ENCODE measurements around the gene KCNH4.
"Not testable (repeated sequence)": the region's sequence is repeated elsewhere in the genome, so short reads cannot be mapped to it uniquely, and the experiment has no call there.

Gene KCNH4

DNA sequence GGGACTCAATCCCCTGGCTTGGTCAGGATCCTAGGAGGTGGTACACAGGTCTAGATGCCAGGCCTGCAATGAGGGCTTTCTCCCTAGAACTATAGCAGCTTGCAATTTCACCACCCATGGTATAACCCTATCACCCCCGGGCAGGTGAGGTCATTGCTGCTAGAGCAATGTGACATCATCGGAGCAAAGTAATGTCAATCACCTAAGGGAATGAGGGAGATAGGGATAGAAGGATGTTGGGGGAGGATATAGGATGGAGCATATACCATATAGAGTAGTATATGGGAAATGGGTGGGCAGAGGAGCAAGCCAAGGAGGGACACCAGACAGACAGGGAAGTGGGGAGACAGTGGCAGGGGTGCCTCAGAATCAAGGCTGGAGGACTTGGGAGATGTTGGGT, 3.3 kb downstream of the KCNH4 start:
- no peak for DNase-seq

DNA sequence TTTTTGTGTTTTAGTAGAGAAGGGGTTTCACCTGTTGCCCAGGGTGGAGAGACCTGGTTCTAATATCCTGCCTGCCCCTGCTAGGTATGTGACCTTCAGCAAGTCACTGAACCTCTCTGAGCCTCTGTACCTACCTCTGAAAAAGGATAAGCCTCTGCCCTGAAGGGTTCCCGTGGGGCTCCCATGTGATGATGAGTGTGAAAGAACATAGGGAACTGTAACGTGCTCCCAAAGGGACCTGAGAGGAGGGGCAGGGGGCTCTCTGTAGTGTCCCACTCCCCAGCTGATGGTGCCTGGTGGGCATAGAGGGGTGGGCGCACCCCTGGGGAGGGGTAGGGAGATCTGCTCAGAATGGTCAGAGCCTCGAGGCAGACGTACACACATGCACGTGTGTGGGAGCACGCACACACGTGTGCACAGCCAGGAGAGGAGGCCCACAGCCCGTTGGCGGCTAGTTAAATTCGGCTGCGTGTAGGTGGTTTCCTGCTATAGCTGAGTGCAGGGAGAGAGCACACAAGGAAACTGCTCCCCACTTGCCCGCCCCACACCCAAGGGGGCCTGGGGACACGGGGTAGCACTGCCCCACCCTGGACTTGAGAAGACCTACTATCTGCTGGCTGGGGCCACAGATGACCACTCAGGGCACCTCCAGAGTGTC, 6.7 kb downstream of the KCNH4 start:
- DNase-seq, result no peak

DNA sequence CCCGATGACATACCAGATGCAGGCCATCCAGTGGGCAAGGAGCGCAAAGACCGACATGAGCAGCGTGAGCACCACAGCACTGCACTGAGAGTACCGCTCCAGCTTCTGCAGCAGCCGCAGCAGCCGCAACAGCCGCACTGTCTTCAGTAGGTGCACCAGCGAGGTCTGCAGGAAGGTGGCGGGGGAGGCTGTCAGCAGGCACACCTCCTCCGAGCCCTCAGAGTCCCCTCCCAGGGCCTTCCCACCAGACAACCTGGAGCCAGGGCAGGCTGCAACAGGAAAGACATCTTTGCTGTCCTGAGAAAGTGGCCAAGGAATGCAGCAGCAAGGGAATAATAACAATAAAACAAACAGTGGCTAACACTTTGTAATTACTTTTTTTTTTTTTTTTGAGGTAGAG, 9.1 kb downstream of the KCNH4 start:
- DNase-seq, result no peak

DNA sequence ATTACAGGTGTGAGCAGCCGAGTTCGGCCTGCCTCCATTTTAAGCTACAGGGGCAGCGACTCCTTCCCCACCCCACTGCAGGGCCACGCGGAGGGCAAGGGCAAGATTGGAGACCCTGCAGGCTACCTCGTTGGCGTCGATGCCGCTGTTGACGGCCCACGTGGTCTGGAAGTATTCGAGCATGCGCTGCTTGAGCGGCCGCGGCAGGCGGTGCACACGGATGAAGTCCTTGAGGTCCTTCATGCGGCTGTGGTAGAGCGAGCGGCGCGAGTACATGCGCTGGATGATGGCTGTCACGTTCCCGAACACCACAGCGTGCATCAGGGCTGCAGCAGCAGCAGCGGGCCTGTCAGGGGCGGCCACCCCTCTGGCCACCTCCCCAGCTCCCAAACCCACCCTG, 11.6 kb downstream of the KCNH4 start:
- no peak for DNase-seq

DNA sequence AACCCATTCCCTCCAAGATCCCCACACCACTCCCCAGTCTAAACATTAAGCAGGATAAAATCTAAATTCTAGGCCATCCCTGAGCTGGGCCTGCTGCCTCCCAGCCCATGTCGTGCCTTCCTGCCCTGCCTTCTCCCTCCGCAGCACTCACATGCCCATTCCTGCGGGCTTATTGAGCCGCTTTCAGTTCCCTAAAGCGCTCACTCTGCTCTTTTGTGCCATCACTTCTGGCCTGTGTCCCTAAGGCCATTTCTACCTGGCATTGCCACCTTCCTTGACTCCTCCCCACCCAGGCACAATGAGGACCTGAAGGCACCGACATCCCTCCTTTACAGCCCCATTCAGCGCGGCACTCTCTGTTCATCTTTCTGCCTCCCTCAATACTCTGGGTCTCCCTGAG, 13.1 kb downstream of the KCNH4 start:
- no peak for DNase-seq

GRCh38 chr17:42166196-42166763, 14.7 kb downstream of the KCNH4 start:
- no peak for DNase-seq

GRCh38 chr17:42165751-42166150, 15.2 kb downstream of the KCNH4 start:
- DNase-seq, result no peak

DNA sequence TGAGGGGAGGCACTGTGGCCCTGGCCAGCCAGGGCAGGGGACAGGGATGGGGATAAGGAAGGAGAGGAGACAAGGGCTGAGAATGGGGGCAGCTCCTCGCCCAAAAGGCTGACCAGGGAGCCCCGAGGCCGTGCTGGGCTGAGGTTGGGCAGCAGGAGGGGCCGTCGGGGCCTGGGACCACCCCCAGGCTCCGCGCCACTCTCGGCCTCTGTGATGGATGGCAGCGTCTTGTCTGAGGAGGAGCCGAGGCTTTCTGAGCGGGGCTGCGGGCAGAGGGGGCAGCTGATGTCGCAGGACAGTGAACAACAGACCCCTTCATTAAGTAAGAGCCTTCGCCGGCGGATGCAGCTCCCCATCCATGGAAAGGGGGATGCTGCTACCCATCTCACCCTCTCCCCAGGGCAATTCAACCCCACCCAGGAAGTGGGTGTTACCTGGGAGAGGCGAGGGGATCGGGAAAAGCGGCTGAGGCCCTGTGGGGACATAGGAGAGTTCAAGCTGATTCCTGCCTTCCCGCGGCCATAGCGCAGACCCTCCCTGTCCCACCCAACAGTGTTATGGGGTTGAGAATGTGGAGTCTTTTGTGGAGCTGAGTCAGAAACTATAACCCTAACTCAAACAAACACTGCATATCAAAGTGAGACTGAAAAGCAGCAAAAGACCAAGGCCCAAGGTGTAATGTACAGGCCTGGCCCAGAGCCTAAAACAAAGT, 17.1 kb downstream of the KCNH4 start:
- DNase-seq, result no peak

DNA sequence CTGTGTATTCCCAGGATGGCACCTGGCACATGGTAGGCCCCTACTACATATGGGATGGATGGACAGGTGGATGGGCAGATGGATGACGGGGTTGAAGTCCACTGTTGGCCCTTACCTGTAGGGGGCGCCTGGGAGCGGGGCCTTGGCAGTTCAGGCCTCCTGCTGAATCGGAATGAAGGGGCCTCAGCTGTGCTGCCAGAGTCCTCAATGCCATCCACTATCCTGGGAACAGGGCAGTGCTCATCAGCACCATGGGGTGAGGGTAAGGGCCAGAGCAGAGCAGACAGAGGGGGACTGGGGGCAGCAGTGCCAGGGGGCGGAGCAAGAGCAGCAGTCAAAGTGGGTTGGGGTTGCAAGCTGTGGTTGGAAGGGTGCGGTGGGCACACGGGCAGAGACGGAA, 17.8 kb downstream of the KCNH4 start:
- DNase-seq, result no peak

GRCh38 chr17:42160531-42160910, 20.4 kb downstream of the KCNH4 start:
- no peak for DNase-seq

GRCh38 chr17:42159796-42160530, 21.0 kb downstream of the KCNH4 start:
- no peak for DNase-seq

DNA sequence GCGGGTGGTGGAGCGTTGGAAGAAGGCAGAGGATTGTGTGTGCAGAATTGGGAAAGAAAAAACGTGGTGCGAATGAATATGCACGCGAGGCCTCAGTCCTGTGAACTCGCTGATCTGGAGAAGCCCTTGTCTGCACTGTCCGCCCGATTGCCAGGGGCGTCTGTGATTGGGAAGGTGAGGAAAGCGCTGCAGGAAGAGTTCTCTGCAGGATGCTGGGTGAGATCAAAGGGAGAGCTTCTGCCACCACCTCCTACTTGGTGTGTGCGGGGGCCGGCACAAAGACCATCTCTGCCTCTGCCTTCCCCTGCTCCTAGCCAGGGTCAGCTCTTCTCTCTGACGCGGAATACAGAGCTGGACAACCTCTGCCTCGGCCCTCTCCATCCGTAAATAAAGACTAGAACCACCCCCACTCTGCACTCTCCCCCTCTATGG, 25.3 kb downstream of the KCNH4 start:
- no peak for DNase-seq

GRCh38 chr17:42153919-42154742, 26.8 kb downstream of the KCNH4 start:
- DNase-seq, result no peak

GRCh38 chr17:42146911-42147607, 33.9 kb downstream of the KCNH4 start:
- no peak for DNase-seq

DNA sequence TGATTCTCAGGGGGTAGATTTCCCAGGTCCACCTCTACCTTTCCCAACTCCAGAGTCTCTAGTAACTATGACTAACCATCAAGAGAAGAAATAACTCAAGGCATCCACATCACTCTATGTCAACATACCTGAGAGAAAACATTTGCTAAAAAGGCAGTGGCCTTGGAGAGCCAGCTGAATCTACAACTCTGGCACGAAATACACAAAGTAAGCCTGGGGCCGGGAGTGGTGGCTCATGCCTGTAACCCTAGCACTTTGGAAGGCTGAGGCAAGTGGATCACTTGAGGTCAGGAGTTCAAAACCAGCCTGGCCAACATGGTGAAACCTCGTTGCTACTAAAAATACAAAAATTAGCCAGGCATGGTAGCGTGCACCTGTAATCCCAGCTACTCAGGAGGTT, 37.8 kb downstream of the KCNH4 start:
- DNase-seq, result not testable (repeated sequence)

GRCh38 chr17:42142371-42142896, 38.5 kb downstream of the KCNH4 start:
- DNase-seq, result no peak

DNA sequence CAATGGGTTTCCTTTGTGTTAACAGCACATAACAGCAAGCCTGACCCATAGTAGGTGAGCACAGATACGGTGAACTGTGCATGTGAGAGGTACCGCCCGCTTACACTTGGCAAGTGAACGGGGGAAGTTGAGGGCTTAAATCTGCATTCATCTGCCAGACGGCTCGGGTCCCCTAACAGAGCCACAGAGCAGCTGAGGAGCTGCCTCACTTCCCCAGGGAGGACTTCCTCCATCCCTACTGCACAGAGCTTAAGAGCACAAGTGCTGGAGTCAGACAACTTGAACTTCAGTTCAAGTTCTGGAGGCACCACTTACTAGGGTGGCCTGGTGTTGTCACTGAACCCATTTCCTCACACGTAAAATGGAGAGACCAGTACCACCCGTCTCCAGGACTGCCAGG, 39.6 kb downstream of the KCNH4 start:
- DNase-seq, result no peak

- not testable (repeated sequence) for DNase-seq
Observed at GRCh38 chr17:42140690-42141089, 40.3 kb downstream of the KCNH4 start.

- no peak for DNase-seq
Observed at GRCh38 chr17:42138749-42139492, 42.0 kb downstream of the KCNH4 start.

- DNase-seq, result no peak
Observed at GRCh38 chr17:42136654-42137051, 44.3 kb downstream of the KCNH4 start.
